Measurements from ENCODE around the gene HHAT.

The HHAT gene

DNA sequence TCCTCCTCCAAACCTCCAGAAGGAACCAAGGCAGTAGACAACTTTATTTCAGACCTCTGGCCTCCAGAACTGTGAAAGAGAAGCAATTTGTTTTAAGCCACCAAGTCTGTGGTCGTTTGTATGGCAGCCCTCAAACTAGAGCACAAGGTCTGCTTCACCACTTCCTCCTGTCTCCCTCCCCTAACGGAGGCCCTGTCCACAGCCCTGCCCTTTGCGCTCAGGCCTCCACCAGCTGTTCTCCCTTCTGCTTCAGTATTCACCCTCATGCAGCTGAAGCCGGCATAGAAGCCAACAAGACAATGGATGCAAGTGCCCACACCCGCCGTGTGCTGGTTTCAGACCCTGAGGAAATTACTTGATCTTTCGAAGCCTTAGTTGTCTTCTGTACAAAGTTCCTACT lies 364.1 kb downstream of the HHAT start:
- H3F3A ChIP-seq (ENCODE audit: insufficient read depth, low read length): peaks cover 32% of the 10 kb centered on the region
- DNase-seq: peak; percentile 84
- H3K4me3 ChIP-seq (ENCODE audit: low read length): no peak overlapping the region
- 0 out of 2 replicates have a peak overlapping the region, but pooled peaks have one; percentile 14 for H2AFZ ChIP-seq (ENCODE audit: low read length)
- no peaks in the 10 kb centered on the region for H4K20me1 ChIP-seq (ENCODE audit: insufficient read depth, low read length)
- peak overlapping the region; percentile 9 for H3K4me2 ChIP-seq (ENCODE audit: low read depth, low read length)
- no peaks in the 10 kb centered on the region for H3K36me3 ChIP-seq (replicated peaks; ENCODE audit: insufficient read depth, low read length)
- H3K9me3 ChIP-seq (replicated peaks; ENCODE audit: insufficient read depth, low read length): no peaks in the 10 kb centered on the region
- H3K79me2 ChIP-seq (ENCODE audit: low read length): no peaks in the 10 kb centered on the region
- H3K27me3 ChIP-seq (replicated peaks; ENCODE audit: insufficient read depth, low read length): no peaks in the 10 kb centered on the region
- H3K27ac ChIP-seq (ENCODE audit: low read length): peak overlapping the region; percentile 59
- H3K9me2 ChIP-seq (replicated peaks; ENCODE audit: insufficient read depth, low read length): no peaks in the 10 kb centered on the region
- no peak overlapping the region for H3K9ac ChIP-seq (ENCODE audit: low read length)
- H3K4me1 ChIP-seq (ENCODE audit: low read length): peaks cover 50% of the 10 kb centered on the region
- TF ChIP-seq, protein P1, sequence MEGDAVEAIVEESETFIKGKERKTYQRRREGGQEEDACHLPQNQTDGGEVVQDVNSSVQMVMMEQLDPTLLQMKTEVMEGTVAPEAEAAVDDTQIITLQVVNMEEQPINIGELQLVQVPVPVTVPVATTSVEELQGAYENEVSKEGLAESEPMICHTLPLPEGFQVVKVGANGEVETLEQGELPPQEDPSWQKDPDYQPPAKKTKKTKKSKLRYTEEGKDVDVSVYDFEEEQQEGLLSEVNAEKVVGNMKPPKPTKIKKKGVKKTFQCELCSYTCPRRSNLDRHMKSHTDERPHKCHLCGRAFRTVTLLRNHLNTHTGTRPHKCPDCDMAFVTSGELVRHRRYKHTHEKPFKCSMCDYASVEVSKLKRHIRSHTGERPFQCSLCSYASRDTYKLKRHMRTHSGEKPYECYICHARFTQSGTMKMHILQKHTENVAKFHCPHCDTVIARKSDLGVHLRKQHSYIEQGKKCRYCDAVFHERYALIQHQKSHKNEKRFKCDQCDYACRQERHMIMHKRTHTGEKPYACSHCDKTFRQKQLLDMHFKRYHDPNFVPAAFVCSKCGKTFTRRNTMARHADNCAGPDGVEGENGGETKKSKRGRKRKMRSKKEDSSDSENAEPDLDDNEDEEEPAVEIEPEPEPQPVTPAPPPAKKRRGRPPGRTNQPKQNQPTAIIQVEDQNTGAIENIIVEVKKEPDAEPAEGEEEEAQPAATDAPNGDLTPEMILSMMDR (IDR thresholded peaks at IDR 0.05; ENCODE audit: low read length): no peak
- TF ChIP-seq EZH2 (optimal IDR thresholded peaks at IDR 0.05; ENCODE audit: low read depth, low read length): no peak
- no peak for TF ChIP-seq EZH2phosphoT487 (IDR thresholded peaks at IDR 0.05; ENCODE audit: low read length)

DNA sequence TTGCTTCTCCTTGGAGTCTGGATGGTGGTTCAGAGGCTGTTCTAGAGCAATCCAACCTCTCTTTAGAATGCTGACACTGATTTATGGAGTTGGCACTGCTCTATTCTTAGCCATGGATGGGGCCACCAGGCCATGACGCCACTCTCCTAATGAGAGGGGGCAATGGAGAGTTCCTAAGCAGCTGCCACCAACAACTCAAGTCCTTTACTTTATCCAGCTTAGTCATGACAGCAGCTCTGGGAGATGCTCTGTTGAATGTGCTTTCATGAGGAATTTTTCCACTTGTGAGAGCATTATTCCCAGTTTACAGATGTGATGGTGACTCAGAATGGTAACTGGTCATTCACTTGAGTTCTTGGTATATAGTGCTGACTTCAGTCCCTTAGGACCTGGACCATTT lies 366.3 kb downstream of the HHAT start:
- no peak overlapping the region for H2AFZ ChIP-seq (ENCODE audit: low read length)
- H4K20me1 ChIP-seq (ENCODE audit: insufficient read depth, low read length): no peaks in the 10 kb centered on the region
- H3K79me2 ChIP-seq (ENCODE audit: low read length): no peaks in the 10 kb centered on the region
- TF ChIP-seq EZH2 (optimal IDR thresholded peaks at IDR 0.05; ENCODE audit: low read depth, low read length): no peak
- no peak for TF ChIP-seq EZH2phosphoT487 (IDR thresholded peaks at IDR 0.05; ENCODE audit: low read length)
- TF ChIP-seq, protein P1 (IDR thresholded peaks at IDR 0.05; ENCODE audit: low read length): no peak
- peaks cover 32% of the 10 kb centered on the region for H3F3A ChIP-seq (ENCODE audit: insufficient read depth, low read length)
- no peak for DNase-seq
- no peaks in the 10 kb centered on the region for H3K9me3 ChIP-seq (replicated peaks; ENCODE audit: insufficient read depth, low read length)
- H3K36me3 ChIP-seq (replicated peaks; ENCODE audit: insufficient read depth, low read length): no peaks in the 10 kb centered on the region
- no peak overlapping the region for H3K4me2 ChIP-seq (ENCODE audit: low read depth, low read length)
- no peak overlapping the region for H3K4me3 ChIP-seq (ENCODE audit: low read length)
- no peak overlapping the region for H3K9ac ChIP-seq (ENCODE audit: low read length)
- no peaks in the 10 kb centered on the region for H3K9me2 ChIP-seq (replicated peaks; ENCODE audit: insufficient read depth, low read length)
- H3K27ac ChIP-seq (ENCODE audit: low read length): no peak overlapping the region
- H3K27me3 ChIP-seq (replicated peaks; ENCODE audit: insufficient read depth, low read length): no peaks in the 10 kb centered on the region
- peaks cover 55% of the 10 kb centered on the region for H3K4me1 ChIP-seq (ENCODE audit: low read length)

DNA sequence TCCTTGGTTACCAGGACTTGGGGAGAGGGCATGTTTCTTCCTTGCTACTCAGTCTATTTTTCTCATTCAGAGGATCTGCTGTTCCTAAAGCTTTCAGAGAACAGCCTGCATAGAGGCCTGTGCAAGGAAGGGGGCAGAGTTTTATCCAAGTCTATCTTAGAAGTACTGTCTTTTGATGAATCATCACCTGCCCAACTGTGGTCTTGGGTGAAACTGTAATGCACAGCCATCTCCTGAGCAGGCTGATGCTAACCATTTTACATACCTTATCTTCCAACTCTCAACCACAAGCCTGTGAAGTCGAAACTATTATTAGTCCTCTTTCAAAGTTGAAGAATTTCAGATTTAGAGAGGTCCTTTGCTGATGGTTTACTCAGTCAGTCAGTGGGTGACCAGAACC lies 368.0 kb downstream of the HHAT start:
- Histone ChIP-seq H3K36me3 (replicated peaks; ENCODE audit: insufficient read depth, low read length) (no peaks in the 10 kb centered on the region), H3K9ac (ENCODE audit: low read length) (peak overlapping the region; percentile 25; the same call in 1 of the 2 replicates), H3K4me3 (ENCODE audit: low read length) (no peak overlapping the region), H4K20me1 (ENCODE audit: insufficient read depth, low read length) (no peaks in the 10 kb centered on the region), H3K27ac (ENCODE audit: low read length) (peak overlapping the region; percentile 79), H3F3A (ENCODE audit: insufficient read depth, low read length) (peaks cover 32% of the 10 kb centered on the region), H3K9me2 (replicated peaks; ENCODE audit: insufficient read depth, low read length) (no peaks in the 10 kb centered on the region), H3K79me2 (ENCODE audit: low read length) (no peaks in the 10 kb centered on the region), H2AFZ (ENCODE audit: low read length) (peak overlapping the region; percentile 48), H3K4me2 (ENCODE audit: low read depth, low read length) (peak overlapping the region; percentile 80), H3K9me3 (replicated peaks; ENCODE audit: insufficient read depth, low read length) (no peaks in the 10 kb centered on the region), H3K4me1 (ENCODE audit: low read length) (peaks cover 52% of the 10 kb centered on the region), H3K27me3 (replicated peaks; ENCODE audit: insufficient read depth, low read length) (no peaks in the 10 kb centered on the region)
- TF ChIP-seq, protein P1 (IDR thresholded peaks at IDR 0.05; ENCODE audit: low read length): peak; percentile 60
- TF ChIP-seq EZH2 (optimal IDR thresholded peaks at IDR 0.05; ENCODE audit: low read depth, low read length): no peak
- peak; percentile 98 for DNase-seq

Data from MM.1S (cell line).